ENCODE measurements around the gene TENM4. TPM values are rescaled to one million over a fixed set of nuclear protein-coding genes. Genes with fewer than 3 reads are reported as not detected.

TENM4 gene
- total and polyA plus RNA-seq, 2 of the 8 experiments (the other 6 are each of a cell fraction or from before 2014, with no cell fraction given), result 3.5 to 7.2 TPM

DNA sequence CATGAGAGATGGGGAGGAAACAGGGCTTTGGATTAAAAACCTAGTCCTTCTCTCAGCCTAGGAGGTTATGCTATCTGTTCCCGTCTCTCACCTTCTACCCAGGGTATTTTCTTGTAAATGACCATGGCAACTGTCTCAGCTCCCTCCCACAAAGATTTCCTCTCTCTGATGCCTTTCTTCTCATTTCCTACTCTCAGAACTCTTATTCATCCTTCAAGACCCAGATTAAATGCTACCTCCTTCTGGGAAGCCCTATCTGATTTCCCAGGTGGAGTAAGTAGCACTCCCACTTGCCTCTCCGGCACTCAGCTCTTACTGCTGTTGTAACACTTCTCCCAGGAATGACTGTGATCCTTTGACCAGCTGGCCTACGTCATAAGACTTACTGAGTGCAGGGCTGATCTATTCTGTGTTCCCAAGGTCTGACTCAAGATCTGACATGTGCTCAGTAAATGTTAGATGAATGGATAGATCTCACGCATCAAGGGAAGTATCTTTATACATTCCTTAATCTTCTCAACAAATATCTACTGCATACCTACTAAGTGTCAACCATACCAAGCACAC lies 175.0 kb downstream of the TENM4 start:
- no peak overlapping the region for H3K4me3 ChIP-seq (ENCODE audit: extremely low read depth in 1 of 4, insufficient read depth in 2 of 4, low read depth in 3 of 4, low read length in 4 of 4)
- DNase-seq (ENCODE audit: low read depth in 1 of 2, low spot score in 2 of 2) (no peak), FAIRE-seq (no peak)
- no peak overlapping the region for H3K9ac ChIP-seq (replicated peaks in 1 of 4; ENCODE audit: extremely low read depth in 1 of 4, low read depth in 3 of 4, low read length in 3 of 4)
- H3K9me3 ChIP-seq (ENCODE audit: insufficient read depth in 2 of 2, low read depth in 1 of 2, low read length in 1 of 2), result no peaks in the 10 kb centered on the region
- no peak overlapping the region for H4K91ac ChIP-seq (replicated peaks; ENCODE audit: insufficient read length, low read length)
- H3K4me2 ChIP-seq (ENCODE audit: insufficient read depth in 1 of 2, low read depth in 2 of 2, low read length in 2 of 2), result no peak overlapping the region
- no peaks in the 10 kb centered on the region for H3K79me2 ChIP-seq (ENCODE audit: control insufficient read depth in 1 of 2, insufficient read depth in 2 of 2, low read length in 2 of 2)
- H3K4ac ChIP-seq (replicated peaks; ENCODE audit: insufficient read length, low read depth, low read length), result no peak overlapping the region
- H2BK15ac ChIP-seq (ENCODE audit: low read length), result no peak overlapping the region
- TF ChIP-seq SIN3A (conservative IDR thresholded peaks at IDR 0.05 in 1 of 2, IDR thresholded peaks at IDR 0.05 in 1 of 2; ENCODE audit: low read depth in 1 of 2, low read length in 2 of 2), result no peak
- TF ChIP-seq CEBPB (IDR thresholded peaks at IDR 0.05; ENCODE audit: low read depth, low read length), result no peak
- TF ChIP-seq TBP (IDR thresholded peaks at IDR 0.05; ENCODE audit: low read depth, low read length), result no peak
- no peak for TF ChIP-seq MAFK (IDR thresholded peaks at IDR 0.05; ENCODE audit: low read depth, low read length)
- no peak for TF ChIP-seq EZH2 (IDR thresholded peaks at IDR 0.05; ENCODE audit: low read depth, low read length, severe bottlenecking)
- TF ChIP-seq KDM4A (IDR thresholded peaks at IDR 0.05; ENCODE audit: low read depth, low read length, severe bottlenecking), result no peak
- no peak for TF ChIP-seq POLR2AphosphoS5 (IDR thresholded peaks at IDR 0.05; ENCODE audit: low read depth, low read length)
- TF ChIP-seq POU5F1 (IDR thresholded peaks at IDR 0.05; ENCODE audit: low read depth, low read length), result no peak
- H3K4me1 ChIP-seq (replicated peaks in 1 of 4; ENCODE audit: control insufficient read depth in 3 of 4, insufficient read depth in 4 of 4, low read length in 3 of 4), result peaks cover 0 to 10% (median 3%) of the 10 kb centered on the region in 4 experiments; a peak in 3 of 7 replicates
- H3K23me2 ChIP-seq (ENCODE audit: low read depth, low read length), result no peaks in the 10 kb centered on the region
- H4K8ac ChIP-seq (ENCODE audit: extremely low read depth, insufficient read depth, low read length), result no peak overlapping the region
- no peak overlapping the region for H3K56ac ChIP-seq (replicated peaks; ENCODE audit: insufficient read length, low read depth, low read length)
- no peaks in the 10 kb centered on the region for H3K27me3 ChIP-seq (replicated peaks in 1 of 4; ENCODE audit: control insufficient read depth in 3 of 4, extremely low read depth in 1 of 4, insufficient read depth in 3 of 4, low read length in 3 of 4)
- H3K79me1 ChIP-seq (ENCODE audit: low read depth, low read length), result no peaks in the 10 kb centered on the region
- H4K5ac ChIP-seq (ENCODE audit: insufficient read length, low read depth, low read length), result no peak overlapping the region
- no peak overlapping the region for H3K18ac ChIP-seq (ENCODE audit: extremely low read depth, low read length)
- H2BK20ac ChIP-seq (ENCODE audit: low read length), result no peak overlapping the region
- no peak overlapping the region for H2AFZ ChIP-seq (ENCODE audit: low read length)
- no peak overlapping the region for H3K27ac ChIP-seq (ENCODE audit: low read depth, low read length)
- H2AK5ac ChIP-seq (ENCODE audit: low read depth, low read length), result no peak overlapping the region
- 65% methylated on average over 4 of the region's 4 CpGs; no CpG with 5 or more reads in 1 of the 2 experiments for WGBS, 2 experiments (ENCODE audit: extremely low coverage in 1 of 2, insufficient coverage in 1 of 2, insufficient read length in 1 of 2, insufficient replicate concordance in 2 of 2, low coverage in 1 of 2, low lambda C conversion rate in 2 of 2, missing lambda C conversion rate in 1 of 2)
- no peaks in the 10 kb centered on the region for H4K20me1 ChIP-seq (replicated peaks in 1 of 2; ENCODE audit: control insufficient read depth in 1 of 2, insufficient read depth in 2 of 2, low read length in 2 of 2)
- no peak overlapping the region for H3K14ac ChIP-seq (ENCODE audit: insufficient read length)
- no peak overlapping the region for H2BK120ac ChIP-seq (replicated peaks; ENCODE audit: low read depth, low read length)
- no peak overlapping the region for H2BK12ac ChIP-seq (ENCODE audit: low read depth, low read length)
- CTCF ChIA-PET (ENCODE audit: partially characterized antibody), result interaction anchor here (0.9 kb wide), 1 partner anchor 171 kb away, joined by 3 read pairs; no protein-coding TSS in a partner anchor
- POLR2A ChIA-PET (ENCODE audit: partially characterized antibody), result no interaction called here
- H3K36me3 ChIP-seq (ENCODE audit: control insufficient read depth in 2 of 4, insufficient read depth in 4 of 4, low read length in 3 of 4), result no peaks in the 10 kb centered on the region
- H2BK5ac ChIP-seq (ENCODE audit: low read depth, low read length), result no peak overlapping the region
- H3K23ac ChIP-seq (ENCODE audit: insufficient read length), result no peak overlapping the region
